T1000 (cell line): Measurements from ENCODE around the gene WNK2.

ENCODE experiments used
- DNase-seq: peaks from one replicate; lab custom pipeline; 2025; ENCODE audit warnings: mixed read lengths; lab: John Stamatoyannopoulos, UW

Gene WNK2

DNA sequence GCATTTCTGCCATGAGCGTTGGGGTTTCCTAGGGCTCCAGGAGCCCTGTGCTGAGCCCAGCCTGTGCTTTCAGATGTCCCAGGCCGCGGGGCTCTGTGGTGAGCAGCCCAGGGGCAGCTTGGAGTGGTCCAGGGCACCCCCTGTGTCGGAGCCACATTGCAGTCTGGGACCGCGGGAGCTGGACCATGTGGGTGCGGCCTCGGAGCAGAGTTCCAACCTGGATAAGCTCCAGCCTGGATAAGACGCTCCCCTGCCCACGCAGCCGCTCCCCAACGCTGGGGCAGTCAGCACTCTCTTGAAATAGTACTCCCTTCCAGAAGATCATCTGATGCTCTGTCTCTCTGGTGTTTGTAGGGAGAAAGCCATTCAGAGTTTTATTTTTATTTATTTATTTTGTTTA, 111.1 kb downstream of the WNK2 start:
- no peak for DNase-seq

- no peak for DNase-seq
Observed at GRCh38 chr9:93295456-93296076, 111.6 kb downstream of the WNK2 start.

DNA sequence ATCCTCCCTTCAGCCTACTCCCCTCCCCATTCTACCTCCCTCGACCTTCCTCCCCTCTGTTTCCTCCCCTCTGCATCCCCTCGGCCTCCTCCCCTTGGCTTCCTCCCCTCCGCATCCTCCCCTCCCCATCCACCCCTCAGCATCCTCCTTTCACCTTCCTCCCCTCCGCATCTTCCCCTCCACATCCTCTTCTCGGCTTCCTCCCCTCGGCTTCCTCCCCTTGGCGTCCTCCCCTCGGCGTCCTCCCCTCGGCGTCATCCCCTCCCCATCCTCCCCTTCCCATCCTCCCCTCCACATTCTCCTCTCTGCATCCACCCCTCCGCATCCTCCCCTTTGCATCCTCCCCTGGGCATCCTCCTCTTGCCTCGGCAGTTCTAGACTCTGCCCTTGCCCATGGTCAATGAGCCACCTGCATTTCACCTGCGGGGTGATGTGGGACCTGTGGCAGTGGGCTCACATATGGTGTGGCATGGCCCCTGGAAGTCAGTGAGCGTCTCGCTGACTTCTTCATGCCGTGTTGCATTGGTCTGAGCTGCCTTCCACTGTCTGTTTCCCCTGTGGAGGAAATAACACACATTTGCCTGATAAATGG, 113.0 kb downstream of the WNK2 start:
- no peak for DNase-seq

DNA sequence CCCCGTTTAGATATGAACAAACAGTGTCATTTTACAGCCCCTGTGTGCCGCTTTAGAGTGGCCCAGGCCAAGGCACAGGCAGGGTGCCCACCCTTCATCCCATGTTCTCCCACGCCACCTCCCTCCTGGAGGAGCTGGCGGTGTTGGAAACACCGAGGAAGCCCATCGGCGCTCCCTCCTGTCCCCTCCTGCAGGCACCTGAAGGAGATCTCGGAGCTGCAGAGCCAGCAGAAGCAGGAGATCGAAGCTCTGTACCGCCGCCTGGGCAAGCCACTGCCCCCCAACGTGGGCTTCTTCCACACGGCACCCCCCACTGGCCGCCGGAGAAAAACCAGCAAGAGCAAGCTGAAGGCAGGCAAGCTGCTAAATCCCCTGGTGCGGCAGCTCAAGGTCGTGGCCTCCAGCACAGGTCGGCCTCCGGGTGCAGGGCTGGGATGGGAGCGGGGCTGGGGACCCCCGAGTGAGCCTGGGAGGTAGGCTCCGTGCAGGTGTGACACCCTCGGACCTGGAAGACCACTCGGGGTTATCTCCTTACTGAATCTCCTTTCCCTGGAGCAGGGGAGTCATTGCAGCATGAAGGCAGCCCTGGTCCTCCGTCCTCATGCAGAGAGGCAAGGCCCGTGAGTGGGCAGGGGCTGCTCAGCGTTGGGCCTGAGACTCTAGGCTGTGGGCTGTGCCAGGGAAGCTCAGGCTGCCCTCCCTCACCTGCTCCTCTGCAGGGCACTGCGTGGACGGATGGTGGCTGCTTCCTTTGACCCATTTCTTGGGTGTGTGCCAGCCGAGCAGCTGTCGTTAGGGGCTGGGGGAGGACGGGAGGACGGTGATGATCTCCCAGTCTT, 113.9 kb downstream of the WNK2 start:
- DNase-seq, result no peak

- DNase-seq, result no peak
Observed at GRCh38 chr9:93298498-93299417, 114.8 kb downstream of the WNK2 start.

DNA sequence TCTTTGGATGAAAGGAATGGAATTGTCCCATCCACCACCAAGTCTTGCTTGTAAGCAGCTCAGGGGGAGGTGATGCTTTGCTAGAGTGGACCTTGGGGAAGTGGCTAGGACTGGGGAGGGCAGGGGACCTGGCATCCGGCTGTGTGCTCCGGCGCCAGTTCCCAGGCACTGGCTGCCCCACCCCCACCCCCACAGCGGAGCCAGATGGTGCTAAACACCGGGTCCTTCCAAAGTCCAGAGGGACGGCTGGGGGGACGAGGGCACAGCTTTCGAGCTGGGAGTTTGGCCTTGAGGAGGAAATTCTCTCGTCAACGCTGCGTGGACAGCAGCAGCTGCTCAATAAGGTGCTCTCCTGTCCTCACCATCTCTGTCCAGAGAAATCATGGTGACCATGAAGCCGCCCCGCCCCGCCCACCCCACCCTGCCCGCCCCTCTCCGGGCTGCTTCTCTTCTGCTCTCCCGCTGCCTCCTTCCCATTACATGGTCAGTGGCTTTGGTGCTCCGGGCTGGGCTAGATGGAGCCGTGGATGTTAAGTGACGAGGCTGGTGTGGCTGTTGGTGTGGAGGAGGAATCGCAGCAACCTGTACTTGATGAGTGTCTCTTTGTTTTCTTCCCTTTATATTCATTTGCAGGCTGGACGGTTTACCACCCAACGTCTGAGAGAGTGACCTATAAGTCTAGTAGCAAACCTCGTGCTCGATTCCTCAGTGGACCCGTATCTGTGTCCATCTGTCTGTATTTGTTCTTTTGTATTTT, 115.7 kb downstream of the WNK2 start:
- no peak for DNase-seq

DNA sequence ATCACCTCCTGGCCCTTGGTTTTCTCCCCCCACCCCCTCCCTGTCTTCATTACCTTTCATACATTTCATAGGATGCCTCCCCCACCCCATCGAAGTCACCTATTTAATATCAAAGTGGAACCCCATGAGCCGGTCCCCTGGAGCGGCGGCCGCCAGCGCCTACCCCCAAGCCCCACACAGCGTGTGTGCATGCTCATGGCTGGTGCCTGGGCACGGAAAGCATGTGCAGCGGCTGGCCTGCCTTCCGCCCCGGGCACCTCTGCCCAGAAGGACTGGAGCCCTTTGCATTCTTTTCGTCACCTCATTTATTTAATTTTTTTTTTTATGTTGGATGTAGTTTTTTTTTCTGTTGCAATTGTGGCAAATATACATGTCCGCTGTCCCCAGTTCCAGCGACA, 116.2 kb downstream of the WNK2 start:
- no peak for DNase-seq

DNA sequence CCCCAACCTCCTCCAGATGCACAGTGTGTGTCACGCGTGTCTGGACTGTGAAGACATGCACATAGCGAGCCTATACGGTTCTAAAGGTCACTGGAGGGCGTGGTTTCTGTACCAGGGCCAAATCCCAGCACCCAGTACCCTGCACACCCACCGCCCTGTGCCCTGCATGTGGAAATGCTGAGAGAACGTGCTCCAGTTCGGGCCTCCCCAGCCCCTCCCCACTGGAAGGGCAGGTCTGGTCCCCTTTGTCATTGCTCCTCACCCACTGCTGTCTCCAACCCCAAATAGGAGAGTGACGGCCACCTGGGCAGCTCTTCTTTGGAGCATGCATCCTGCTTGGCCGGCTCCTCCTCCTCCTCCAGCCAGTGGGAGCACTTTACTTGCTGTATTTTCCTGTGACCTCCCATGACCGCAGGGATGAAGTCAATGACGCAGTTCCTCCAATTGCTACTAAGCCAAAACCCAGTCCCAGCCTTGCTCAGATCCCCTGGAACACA, 116.7 kb downstream of the WNK2 start:
- no peak for DNase-seq

GRCh38 chr9:93301291-93301811, 117.4 kb downstream of the WNK2 start:
- no peak for DNase-seq

DNA sequence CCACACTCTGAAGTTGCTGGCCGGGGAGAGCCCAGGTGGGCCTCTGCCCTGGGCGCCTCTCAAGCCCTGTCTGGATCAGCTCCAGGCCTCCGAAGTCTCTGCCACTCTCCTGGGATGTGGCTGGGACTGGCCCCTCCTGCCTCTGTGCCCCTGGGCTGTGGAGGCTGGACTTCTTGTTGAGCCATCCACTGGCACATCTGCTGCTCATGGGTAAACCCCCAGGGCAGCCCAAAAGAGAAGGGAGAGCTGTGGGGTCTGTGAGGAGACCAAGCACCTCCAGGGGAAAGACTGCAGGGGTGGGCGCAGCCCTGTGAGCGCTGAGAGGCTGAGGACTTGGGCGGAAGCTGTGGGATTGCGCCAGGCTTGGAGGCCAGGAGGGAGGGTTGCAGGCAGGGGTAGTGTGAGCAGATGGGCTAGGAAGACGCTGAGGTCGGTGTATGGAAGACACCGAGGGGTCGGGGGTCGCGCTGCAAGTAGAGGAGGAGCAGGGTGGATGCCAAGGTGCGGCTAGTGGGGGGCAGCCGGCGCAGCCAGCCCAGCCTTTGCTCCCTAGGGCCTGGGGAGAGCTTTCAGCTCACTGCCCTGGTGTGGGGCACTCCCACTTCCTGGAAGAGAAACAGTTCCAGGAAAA, 118.1 kb downstream of the WNK2 start:
- DNase-seq, result no peak

DNA sequence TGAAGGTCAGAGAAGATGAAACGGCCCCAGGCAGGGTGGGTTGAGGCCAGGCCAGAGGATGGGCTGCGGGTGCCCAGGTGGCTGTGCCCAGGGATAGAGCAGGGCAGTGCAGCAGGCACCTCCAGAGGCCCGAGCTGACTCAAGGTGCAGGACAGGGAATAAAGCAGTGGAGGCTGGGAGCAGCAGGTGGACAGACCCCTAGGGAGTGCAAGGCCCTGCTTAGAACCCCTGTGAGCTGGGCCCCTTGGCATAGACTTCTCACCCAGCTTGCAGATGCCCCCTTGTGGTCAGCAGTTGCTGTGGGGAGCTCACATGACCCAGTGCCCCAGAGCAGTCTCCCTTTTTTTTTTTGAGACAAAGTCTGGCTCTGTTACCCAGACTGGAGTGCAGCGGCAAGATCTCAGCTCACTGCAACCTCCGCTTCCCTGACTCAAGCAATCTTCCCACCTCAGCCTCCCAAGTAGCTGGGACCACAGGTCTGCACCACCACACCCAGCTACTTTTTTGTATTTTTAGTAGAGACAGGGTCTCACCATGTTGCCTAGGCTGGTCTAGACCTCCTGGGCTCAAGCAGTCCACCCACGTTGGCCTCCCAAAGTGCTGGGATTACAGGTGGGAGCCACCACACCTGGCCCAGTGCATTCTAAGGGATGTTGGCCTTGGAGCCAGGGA, 118.8 kb downstream of the WNK2 start:
- no peak for DNase-seq

DNA sequence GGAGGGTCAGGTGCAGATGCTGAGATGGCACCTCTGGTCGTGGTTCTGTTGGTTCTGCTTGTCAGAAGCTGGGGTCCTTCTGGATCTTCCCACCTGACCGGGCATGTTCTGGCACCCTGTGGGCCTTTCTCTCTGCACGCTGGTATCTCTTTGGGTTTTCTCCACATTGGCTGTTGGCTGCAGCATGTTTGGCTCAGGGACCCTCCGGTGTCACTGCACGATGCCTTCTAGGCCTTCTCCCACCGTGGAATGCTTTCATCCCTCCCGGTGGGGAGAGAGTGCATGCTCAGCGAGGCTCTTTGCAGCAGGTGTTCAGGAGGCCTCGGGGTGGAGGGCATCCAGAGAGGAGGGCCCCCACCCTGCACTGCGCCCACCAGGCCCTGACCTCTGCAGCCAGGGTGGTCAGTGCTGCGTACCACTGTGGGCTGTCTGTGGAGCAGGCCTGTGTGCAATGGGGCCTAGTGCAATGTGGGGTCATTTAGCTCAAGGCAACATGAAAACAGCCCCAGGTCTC, 119.4 kb downstream of the WNK2 start:
- DNase-seq, result no peak

DNA sequence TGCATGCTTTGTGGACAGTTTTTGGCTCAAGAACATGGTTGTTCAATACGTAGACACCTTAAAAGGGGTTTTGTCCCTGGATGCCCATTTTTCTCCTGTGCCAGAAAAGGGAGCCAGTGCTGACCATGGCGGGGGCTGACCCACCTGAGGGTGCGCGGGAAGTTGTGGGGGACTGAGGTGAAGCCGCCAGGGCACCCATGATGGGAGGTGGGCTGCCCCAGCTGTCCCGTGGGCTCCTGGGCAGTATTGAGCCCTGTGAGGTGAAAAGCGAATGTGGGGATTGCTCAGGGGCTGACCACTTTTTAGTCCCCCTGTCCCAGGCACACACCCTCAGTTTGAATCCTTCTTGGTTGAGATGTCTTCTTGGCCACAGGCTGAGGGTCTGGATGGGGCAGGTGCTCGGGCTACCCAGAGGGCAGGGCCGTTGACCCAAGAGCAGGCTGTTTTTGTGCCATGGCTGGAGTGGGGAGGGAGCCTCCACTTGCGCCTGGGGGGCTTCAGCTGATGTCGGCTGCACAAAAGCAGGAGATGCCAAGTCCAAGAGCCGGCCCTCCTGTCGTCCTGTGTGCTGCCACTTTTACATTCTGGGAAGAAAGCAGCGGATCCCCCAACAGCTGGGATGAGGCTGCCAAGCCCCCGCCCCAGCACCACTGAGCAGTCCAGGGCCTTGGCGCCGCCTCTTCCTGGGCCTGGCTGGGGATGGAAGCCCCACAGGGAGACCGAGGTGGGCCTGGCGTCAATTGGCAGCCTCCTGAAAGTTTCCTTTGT, 120.1 kb downstream of the WNK2 start:
- no peak for DNase-seq

- DNase-seq, result no peak
Observed at GRCh38 chr9:93304574-93305496, 120.9 kb downstream of the WNK2 start.

GRCh38 chr9:93305497-93306020, 121.6 kb downstream of the WNK2 start:
- DNase-seq, result no peak

GRCh38 chr9:93306081-93306480, 122.1 kb downstream of the WNK2 start:
- no peak for DNase-seq

DNA sequence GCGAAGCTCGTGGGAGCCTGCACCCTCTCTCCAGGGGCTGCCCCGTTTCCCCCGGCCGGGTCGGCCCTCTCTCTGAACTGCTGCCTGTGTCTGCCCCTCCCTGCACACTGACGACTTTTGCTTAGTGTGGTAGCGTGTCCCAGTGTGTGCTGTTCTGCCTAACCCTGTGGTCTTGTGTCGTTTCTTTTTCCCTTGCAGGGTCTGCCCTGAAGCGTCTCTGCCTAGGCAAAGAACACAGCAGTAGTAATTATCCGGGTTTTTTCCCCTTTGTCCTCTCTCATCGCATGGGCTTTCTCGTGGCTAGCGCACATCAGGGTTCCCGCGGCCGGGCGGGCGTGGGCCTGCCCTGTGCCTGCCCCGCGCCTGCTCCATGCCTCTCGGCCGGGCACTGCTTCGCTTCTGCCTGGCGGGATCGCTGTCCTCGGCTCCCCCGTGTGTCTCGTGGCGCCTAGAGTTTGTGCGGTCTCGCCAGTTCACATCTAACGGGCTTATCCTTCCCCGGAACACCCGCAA, 122.7 kb downstream of the WNK2 start:
- no peak for DNase-seq
